ENCODE measurements around the gene MPC1L. TPM values are rescaled to one million over a fixed set of nuclear protein-coding genes. Genes with fewer than 3 reads are reported as not detected.
"Not testable (repeated sequence)": the region's sequence is repeated elsewhere in the genome, so short reads cannot be mapped to it uniquely, and the experiment has no call there.

MPC1L gene
- total and polyA plus RNA-seq, 2 donors, result 0.32 TPM; not detected in 1

GRCh38 chrX:40581336-40581920 lies 41.8 kb upstream of the MPC1L start:
- Histone ChIP-seq H3K4me1 (ENCODE audit: control insufficient read depth in 2 of 2, insufficient read depth in 2 of 2, low read length in 2 of 2) (peaks cover 4 to 12% of the 10 kb centered on the region in 2 donors), H3K4me3 (ENCODE audit: low read length in 2 of 2) (peak overlapping the region; percentile 73 to 74), H3K9me3 (ENCODE audit: control insufficient read depth in 2 of 2, insufficient read depth in 1 of 2, low read length in 1 of 2) (no peaks in the 10 kb centered on the region), H3K36me3 (ENCODE audit: control insufficient read depth in 2 of 2, insufficient read depth in 2 of 2, low read length in 1 of 2) (no peaks in the 10 kb centered on the region), H3K27me3 (ENCODE audit: control insufficient read depth in 2 of 2, insufficient read depth in 1 of 2, low read length in 1 of 2) (peaks cover 0 to 6% of the 10 kb centered on the region in 2 donors), H3K27ac (ENCODE audit: low read depth in 1 of 2, low read length in 1 of 2) (peak overlapping the region in 1 of 2 donors; percentile 81)
- 6% methylated on average over 15 of the region's 15 CpGs for WGBS
- DNase-seq (ENCODE audit: low read depth in 6 of 9, low spot score in 9 of 9), result peak in 2 of 9 donors; percentile 9 to 38

DNA sequence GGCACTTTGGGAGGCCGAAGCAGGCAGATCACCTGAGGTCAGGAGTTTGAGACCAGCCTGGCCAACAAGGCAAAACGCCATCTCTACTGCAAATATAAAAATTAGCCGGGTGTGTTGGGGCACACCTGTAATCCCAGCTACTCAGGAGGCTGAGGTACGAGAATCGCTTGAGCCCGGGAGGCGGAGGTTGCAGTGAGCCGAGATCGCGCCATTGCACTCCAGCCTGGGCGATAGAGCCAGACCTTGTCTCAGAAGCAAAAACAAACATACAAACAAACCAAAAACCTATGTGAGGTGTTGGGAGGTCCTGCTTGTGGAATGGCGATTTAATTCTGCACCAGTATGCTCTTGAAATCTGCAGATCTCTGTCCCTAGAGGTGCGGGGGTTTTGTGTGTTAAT lies 41.0 kb upstream of the MPC1L start:
- not testable (repeated sequence) for H3K27ac ChIP-seq (ENCODE audit: low read depth in 1 of 2, low read length in 1 of 2); DNase-seq (ENCODE audit: low read depth in 6 of 9, low spot score in 9 of 9); H3K36me3 ChIP-seq (ENCODE audit: control insufficient read depth in 2 of 2, insufficient read depth in 2 of 2, low read length in 1 of 2); H3K9me3 ChIP-seq (ENCODE audit: control insufficient read depth in 2 of 2, insufficient read depth in 1 of 2, low read length in 1 of 2); H3K4me3 ChIP-seq (ENCODE audit: low read length in 2 of 2); H3K27me3 ChIP-seq (ENCODE audit: control insufficient read depth in 2 of 2, insufficient read depth in 1 of 2, low read length in 1 of 2)
- H3K4me1 ChIP-seq (ENCODE audit: control insufficient read depth in 2 of 2, insufficient read depth in 2 of 2, low read length in 2 of 2), result peaks cover 4 to 12% of the 10 kb centered on the region in 2 donors
- WGBS, result 95% methylated on average over 13 of the region's 13 CpGs

DNA sequence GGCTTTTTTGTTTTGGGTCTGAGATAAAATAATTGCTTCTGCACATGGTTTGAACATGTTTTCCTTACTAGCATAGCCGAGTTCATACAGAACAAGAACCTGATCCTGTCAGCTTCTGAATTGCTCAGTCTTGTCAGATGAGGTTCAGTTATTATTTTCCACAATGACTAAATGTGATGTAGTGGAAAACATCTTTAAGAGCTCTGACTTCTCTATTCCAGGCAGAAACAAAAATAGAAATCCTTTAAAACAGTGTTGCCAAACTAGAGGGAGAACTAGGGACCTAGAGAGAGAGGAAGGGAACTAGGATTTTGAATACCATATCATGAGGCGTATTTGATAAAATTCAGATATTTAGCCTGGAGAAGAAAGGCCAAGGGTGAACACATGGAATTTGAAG lies 40.4 kb upstream of the MPC1L start:
- Histone ChIP-seq H3K9me3 (ENCODE audit: control insufficient read depth in 2 of 2, insufficient read depth in 1 of 2, low read length in 1 of 2) (no peaks in the 10 kb centered on the region), H3K4me3 (ENCODE audit: low read length in 2 of 2) (no peak overlapping the region), H3K27me3 (ENCODE audit: control insufficient read depth in 2 of 2, insufficient read depth in 1 of 2, low read length in 1 of 2) (peaks cover 0 to 6% of the 10 kb centered on the region in 2 donors), H3K27ac (ENCODE audit: low read depth in 1 of 2, low read length in 1 of 2) (peak overlapping the region in 1 of 2 donors; percentile 39), H3K36me3 (ENCODE audit: control insufficient read depth in 2 of 2, insufficient read depth in 2 of 2, low read length in 1 of 2) (no peaks in the 10 kb centered on the region), H3K4me1 (ENCODE audit: control insufficient read depth in 2 of 2, insufficient read depth in 2 of 2, low read length in 2 of 2) (peaks cover 4 to 13% of the 10 kb centered on the region in 2 donors)
- 95% methylated on average over 2 of the region's 2 CpGs for whole genome bisulfite sequencing
- DNase-seq (ENCODE audit: low read depth in 6 of 9, low spot score in 9 of 9), result no peak

DNA sequence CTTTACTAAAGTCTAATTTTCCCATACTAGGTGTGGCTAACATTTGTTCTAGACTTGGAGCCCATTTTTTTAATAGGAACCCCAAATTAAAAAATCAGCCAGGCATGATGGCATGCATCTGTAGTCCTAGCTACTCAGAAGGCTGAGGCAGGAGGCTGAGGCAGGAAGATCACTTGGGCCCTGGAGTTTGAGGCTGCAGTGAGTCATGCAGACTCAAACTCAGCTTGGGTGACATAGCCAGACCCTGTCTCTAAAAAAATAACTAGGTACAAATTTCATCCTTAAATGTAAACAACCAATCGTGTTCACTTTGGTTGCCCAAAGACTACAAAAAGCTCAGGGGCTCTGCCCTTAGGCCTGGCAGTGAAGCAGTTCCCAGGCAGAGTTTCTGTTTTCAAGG lies 35.6 kb upstream of the MPC1L start:
- H3K27me3 ChIP-seq (ENCODE audit: control insufficient read depth in 2 of 2, insufficient read depth in 1 of 2, low read length in 1 of 2); H3K9me3 ChIP-seq (ENCODE audit: control insufficient read depth in 2 of 2, insufficient read depth in 1 of 2, low read length in 1 of 2); H3K4me3 ChIP-seq (ENCODE audit: low read length in 2 of 2); H3K27ac ChIP-seq (ENCODE audit: low read depth in 1 of 2, low read length in 1 of 2): not testable (repeated sequence)
- H3K4me1 ChIP-seq (ENCODE audit: control insufficient read depth in 2 of 2, insufficient read depth in 2 of 2, low read length in 2 of 2), result peaks cover 0 to 15% of the 10 kb centered on the region in 2 donors
- peaks cover 0 to 12% of the 10 kb centered on the region in 2 donors for H3K36me3 ChIP-seq (ENCODE audit: control insufficient read depth in 2 of 2, insufficient read depth in 2 of 2, low read length in 1 of 2)
- 57% methylated on average over 1 of the region's 1 CpG for WGBS
- DNase-seq (ENCODE audit: low read depth in 6 of 9, low spot score in 9 of 9), result peak in 1 of 9 donors; percentile 13

DNA sequence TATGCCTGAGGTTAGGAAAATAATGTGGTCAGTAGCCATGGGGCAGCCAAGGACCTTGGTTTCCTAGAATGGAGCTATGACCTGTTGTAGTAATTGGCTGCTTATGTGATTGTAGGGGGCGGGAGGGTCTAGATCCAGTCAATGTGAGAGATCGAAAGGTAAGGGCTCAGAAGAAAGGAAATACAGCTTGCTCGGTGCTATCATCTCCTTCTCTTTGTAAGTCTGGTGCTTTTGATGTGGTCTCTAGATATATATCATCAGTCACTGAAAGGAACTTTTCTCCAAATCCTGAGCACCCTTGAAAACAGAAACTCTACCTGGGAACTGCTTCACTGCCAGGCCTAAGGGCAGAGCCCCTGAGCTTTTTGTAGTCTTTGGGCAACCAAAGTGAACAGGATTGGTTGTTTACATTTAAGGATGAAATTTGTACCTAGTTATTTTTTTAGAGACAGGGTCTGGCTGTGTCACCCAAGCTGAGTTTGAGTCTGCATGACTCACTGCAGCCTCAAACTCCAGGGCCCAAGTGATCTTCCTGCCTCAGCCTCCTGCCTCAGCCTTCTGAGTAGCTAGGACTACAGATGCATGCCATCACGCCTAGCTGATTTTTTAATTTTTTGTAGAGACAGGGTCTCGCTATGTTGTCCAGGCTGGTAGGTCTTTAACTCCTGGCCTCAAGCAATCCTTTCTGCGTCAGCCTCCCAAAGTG lies 33.5 kb upstream of the MPC1L start:
- H3K36me3 ChIP-seq (ENCODE audit: control insufficient read depth in 2 of 2, insufficient read depth in 2 of 2, low read length in 1 of 2), result peaks cover 0 to 15% of the 10 kb centered on the region in 2 donors
- DNase-seq (ENCODE audit: low read depth in 6 of 9, low spot score in 9 of 9), result peak in 5 of 9 donors; percentile 21 to 69 (median 35)
- H3K4me1 ChIP-seq (ENCODE audit: control insufficient read depth in 2 of 2, insufficient read depth in 2 of 2, low read length in 2 of 2), result peaks cover 0 to 15% of the 10 kb centered on the region in 2 donors
- not testable (repeated sequence) for H3K27ac ChIP-seq (ENCODE audit: low read depth in 1 of 2, low read length in 1 of 2); H3K27me3 ChIP-seq (ENCODE audit: control insufficient read depth in 2 of 2, insufficient read depth in 1 of 2, low read length in 1 of 2); H3K9me3 ChIP-seq (ENCODE audit: control insufficient read depth in 2 of 2, insufficient read depth in 1 of 2, low read length in 1 of 2); H3K4me3 ChIP-seq (ENCODE audit: low read length in 2 of 2)
- 53% methylated on average over 6 of the region's 6 CpGs for WGBS

DNA sequence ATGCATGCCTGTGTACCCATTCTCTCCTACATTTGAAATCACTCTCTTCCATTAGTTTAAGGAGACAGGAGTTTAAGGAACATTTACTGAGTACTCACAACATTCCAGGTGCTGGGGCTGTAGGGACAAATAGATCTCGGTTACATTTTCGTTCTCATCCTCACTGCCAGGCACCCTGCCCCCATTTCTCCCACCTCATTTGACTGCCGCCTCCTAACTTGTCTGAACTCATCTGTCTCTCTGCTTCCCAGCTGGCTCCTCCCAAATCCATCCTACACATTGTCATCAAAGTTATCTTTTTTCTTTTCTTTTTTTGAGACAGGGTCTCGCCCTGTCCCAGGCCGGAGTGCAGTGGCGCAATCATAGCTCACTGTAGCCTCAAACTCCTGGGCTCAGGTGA lies 19.8 kb upstream of the MPC1L start:
- WGBS, result 92% methylated on average over 6 of the region's 6 CpGs
- no peak for DNase-seq (ENCODE audit: low read depth in 6 of 9, low spot score in 9 of 9)
- Histone ChIP-seq H3K4me3 (ENCODE audit: low read length in 2 of 2) (no peak overlapping the region), H3K27me3 (ENCODE audit: control insufficient read depth in 2 of 2, insufficient read depth in 1 of 2, low read length in 1 of 2) (no peaks in the 10 kb centered on the region), H3K9me3 (ENCODE audit: control insufficient read depth in 2 of 2, insufficient read depth in 1 of 2, low read length in 1 of 2) (no peaks in the 10 kb centered on the region), H3K36me3 (ENCODE audit: control insufficient read depth in 2 of 2, insufficient read depth in 2 of 2, low read length in 1 of 2) (peaks cover 10 to 24% of the 10 kb centered on the region in 2 donors), H3K4me1 (ENCODE audit: control insufficient read depth in 2 of 2, insufficient read depth in 2 of 2, low read length in 2 of 2) (no peaks in the 10 kb centered on the region), H3K27ac (ENCODE audit: low read depth in 1 of 2, low read length in 1 of 2) (no peak overlapping the region)

DNA sequence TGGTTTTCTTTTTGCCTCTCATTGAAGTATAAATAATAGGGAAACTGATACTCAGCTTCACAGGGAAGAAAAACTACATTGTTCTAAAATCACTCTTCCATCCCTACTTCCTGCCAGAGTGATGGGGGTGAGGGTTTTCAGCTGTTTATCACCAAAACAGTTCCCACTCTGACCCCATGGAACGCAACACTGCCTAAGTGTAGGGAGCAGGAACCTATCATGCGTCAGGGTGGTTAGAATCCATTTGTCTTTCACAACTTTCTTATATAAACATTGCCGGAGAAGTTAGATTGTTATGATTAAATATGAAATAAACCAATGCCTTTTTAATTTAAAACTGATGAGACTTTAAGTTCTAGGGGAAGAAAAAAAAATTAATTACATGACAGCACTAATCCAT lies 15.8 kb upstream of the MPC1L start:
- over 99% methylated on average over 3 of the region's 3 CpGs for WGBS
- no peak overlapping the region for H3K27ac ChIP-seq (ENCODE audit: low read depth in 1 of 2, low read length in 1 of 2)

GRCh38 chrX:40612511-40612910 lies 10.7 kb upstream of the MPC1L start:
- Histone ChIP-seq H3K4me3 (ENCODE audit: low read length in 2 of 2) (no peak overlapping the region), H3K9me3 (ENCODE audit: control insufficient read depth in 2 of 2, insufficient read depth in 1 of 2, low read length in 1 of 2) (no peaks in the 10 kb centered on the region), H3K27me3 (ENCODE audit: control insufficient read depth in 2 of 2, insufficient read depth in 1 of 2, low read length in 1 of 2) (no peaks in the 10 kb centered on the region), H3K4me1 (ENCODE audit: control insufficient read depth in 2 of 2, insufficient read depth in 2 of 2, low read length in 2 of 2) (no peaks in the 10 kb centered on the region), H3K36me3 (ENCODE audit: control insufficient read depth in 2 of 2, insufficient read depth in 2 of 2, low read length in 1 of 2) (no peaks in the 10 kb centered on the region), H3K27ac (ENCODE audit: low read depth in 1 of 2, low read length in 1 of 2) (no peak overlapping the region)
- no peak for DNase-seq (ENCODE audit: low read depth in 6 of 9, low spot score in 9 of 9)
- 69% methylated on average over 4 of the region's 4 CpGs for WGBS

More for the DNA sequence above, 15.8 kb upstream of the MPC1L start:
- no peak overlapping the region for H3K4me3 ChIP-seq (ENCODE audit: low read length in 2 of 2)
- H3K4me1 ChIP-seq (ENCODE audit: control insufficient read depth in 2 of 2, insufficient read depth in 2 of 2, low read length in 2 of 2), result no peaks in the 10 kb centered on the region
- DNase-seq (ENCODE audit: low read depth in 6 of 9, low spot score in 9 of 9), result no peak
- H3K9me3 ChIP-seq (ENCODE audit: control insufficient read depth in 2 of 2, insufficient read depth in 1 of 2, low read length in 1 of 2), result no peaks in the 10 kb centered on the region
- no peaks in the 10 kb centered on the region for H3K27me3 ChIP-seq (ENCODE audit: control insufficient read depth in 2 of 2, insufficient read depth in 1 of 2, low read length in 1 of 2)
- peaks cover 0 to 5% of the 10 kb centered on the region in 2 donors for H3K36me3 ChIP-seq (ENCODE audit: control insufficient read depth in 2 of 2, insufficient read depth in 2 of 2, low read length in 1 of 2)

GRCh38 chrX:40615976-40616375 lies 7.3 kb upstream of the MPC1L start:
- Histone ChIP-seq H3K9me3 (ENCODE audit: control insufficient read depth in 2 of 2, insufficient read depth in 1 of 2, low read length in 1 of 2) (no peaks in the 10 kb centered on the region), H3K27me3 (ENCODE audit: control insufficient read depth in 2 of 2, insufficient read depth in 1 of 2, low read length in 1 of 2) (no peaks in the 10 kb centered on the region), H3K36me3 (ENCODE audit: control insufficient read depth in 2 of 2, insufficient read depth in 2 of 2, low read length in 1 of 2) (no peaks in the 10 kb centered on the region), H3K27ac (ENCODE audit: low read depth in 1 of 2, low read length in 1 of 2) (no peak overlapping the region), H3K4me1 (ENCODE audit: control insufficient read depth in 2 of 2, insufficient read depth in 2 of 2, low read length in 2 of 2) (no peaks in the 10 kb centered on the region), H3K4me3 (ENCODE audit: low read length in 2 of 2) (no peak overlapping the region)
- DNase-seq (ENCODE audit: low read depth in 6 of 9, low spot score in 9 of 9), result no peak
- WGBS, result 87% methylated on average over 9 of the region's 9 CpGs

Measured in thymus (tissue), 11 donors.